A549 (cell line): ENCODE results near the gene UBTD2.

Experiments
- CTCF ChIP-seq: fragments of >200 bp; sonication (Bioruptor Twin); formaldehyde crosslinking; IDR thresholded peaks from 3 replicates; pipeline ENCODE4 v1.5.1; 2016
- TF ChIP-seq, protein P1 (sequence below): fragments of >200 bp; sonication (Bioruptor Twin); formaldehyde crosslinking; IDR thresholded peaks from 2 replicates; pipeline ENCODE4 v1.6.1; 2016

DNA sequence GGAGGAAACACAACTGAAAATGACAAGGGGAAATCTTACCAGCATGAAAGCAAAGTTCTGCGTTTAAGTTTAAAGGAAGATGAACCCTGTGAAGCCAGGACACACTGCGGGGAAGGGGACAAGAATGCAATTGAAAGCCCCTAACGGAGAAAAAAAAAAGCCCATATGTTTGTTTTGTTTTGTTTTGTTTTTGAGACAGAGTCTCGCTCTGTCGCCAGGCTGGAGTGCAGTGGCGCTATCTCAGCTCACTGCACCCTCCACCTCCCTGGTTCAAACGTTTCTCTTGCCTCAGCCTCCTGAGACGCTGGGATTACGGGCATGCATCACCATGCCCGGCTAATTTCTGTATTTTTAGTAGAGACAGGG lies 98.5 kb downstream of the UBTD2 start:
- TF ChIP-seq CTCF = no peak
- TF ChIP-seq, protein P1, sequence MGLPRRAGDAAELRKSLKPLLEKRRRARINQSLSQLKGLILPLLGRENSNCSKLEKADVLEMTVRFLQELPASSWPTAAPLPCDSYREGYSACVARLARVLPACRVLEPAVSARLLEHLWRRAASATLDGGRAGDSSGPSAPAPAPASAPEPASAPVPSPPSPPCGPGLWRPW = no peak
